KMS-11 (cell line): ENCODE data around the gene KRTAP19-1.
A peak's percentile ranks its signal among the peaks of the same experiment; 100 is the strongest.
"Not testable (repeated sequence)": the region's sequence is repeated elsewhere in the genome, so short reads cannot be mapped to it uniquely, and the experiment has no call there.

Experiments used
- H2AFZ ChIP-seq: fragments of 200-600 bp; sonication (generic); 2 replicates; pipeline ENCODE4 v1.6.1; 2016; ENCODE audit warnings: antibody characterized with exemption, mixed run types, low read depth
- H3K27ac ChIP-seq: fragments of 200-600 bp; sonication (generic); 2 replicates; pipeline ENCODE4 v1.6.1; 2016; ENCODE audit warnings: mild to moderate bottlenecking, mixed run types
- H3K27me3 ChIP-seq: fragments of 200-600 bp; sonication (generic); 2 replicates; pipeline ENCODE4 v1.6.1; 2017; ENCODE audit warnings: mild to moderate bottlenecking, low read depth, mixed run types, moderate library complexity; ENCODE audit not compliant: insufficient read depth
- H3K36me3 ChIP-seq: fragments of 200-600 bp; sonication (generic); 2 replicates; pipeline ENCODE4 v1.6.1; 2017; ENCODE audit warnings: mild to moderate bottlenecking, mixed run types; ENCODE audit not compliant: insufficient read depth
- H3K4me1 ChIP-seq: fragments of 200-600 bp; sonication (generic); 2 replicates; pipeline ENCODE4 v1.6.1; 2016; ENCODE audit warnings: mild to moderate bottlenecking, low read depth, mixed run types; ENCODE audit not compliant: poor library complexity, severe bottlenecking
- H3K4me2 ChIP-seq: fragments of 200-600 bp; sonication (generic); 2 replicates; pipeline ENCODE4 v1.7.0; 2016; ENCODE audit warnings: mild to moderate bottlenecking, mixed run types
- H3K4me3 ChIP-seq: fragments of 200-600 bp; sonication (generic); IDR thresholded peaks from 2 replicates; pipeline ENCODE4 v1.6.1; 2017; ENCODE audit warnings: low read depth, low read length, mixed read lengths; ENCODE audit not compliant: insufficient read depth
- H3K79me2 ChIP-seq: fragments of 200-600 bp; sonication (generic); 2 replicates; pipeline ENCODE4 v1.6.1; 2016; ENCODE audit warnings: low read depth, mixed run types; ENCODE audit not compliant: insufficient read depth
- H3K9ac ChIP-seq: fragments of 200-600 bp; sonication (generic); 2 replicates; pipeline ENCODE4 v1.6.1; 2016; ENCODE audit warnings: mild to moderate bottlenecking, mixed run types
- H4K20me1 ChIP-seq: fragments of 200-600 bp; sonication (generic); 2 replicates; pipeline ENCODE4 v1.6.1; 2016; ENCODE audit warnings: mild to moderate bottlenecking, mixed run types; ENCODE audit not compliant: insufficient read depth
- TF ChIP-seq, protein P1 (sequence below): fragments of 200-600 bp; sonication (generic); conservative IDR thresholded peaks from 2 replicates; pipeline ENCODE4 v1.6.1; 2017; ENCODE audit warnings: low read depth, mild to moderate bottlenecking, antibody characterized with exemption, low read length, moderate library complexity, mixed read lengths

The KRTAP19-1 gene

DNA sequence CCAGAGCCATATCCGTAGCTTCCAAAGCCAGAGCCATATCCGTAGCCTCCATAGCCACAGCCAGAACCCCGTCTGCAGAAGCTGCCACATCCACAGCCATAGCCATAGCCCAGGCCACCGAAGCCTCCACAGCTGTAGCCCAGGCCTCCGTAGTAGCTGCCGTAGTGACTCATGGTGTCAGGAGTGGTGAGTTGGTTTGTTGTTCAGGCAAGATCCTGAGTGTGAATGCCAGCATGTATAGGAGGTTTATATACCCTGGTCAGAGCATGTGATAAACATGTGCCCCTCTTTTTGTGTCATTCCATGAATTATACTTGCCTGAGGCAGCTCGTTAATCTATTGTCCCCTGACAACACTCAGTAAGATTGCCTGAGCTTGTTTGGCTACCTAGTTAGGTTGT lies at the start of gene KRTAP19-1:
Gene KRTAP19-1 (minus strand): TSS at position 223 of the 400 bp plus-strand sequence. CDS start 50 bp downstream, at position 173.
- H3K27me3 ChIP-seq, result no peaks in the 10 kb centered on the region
- no peaks in the 10 kb centered on the region for H3K36me3 ChIP-seq
- no peak within 1 kb of the TSS for H3K27ac ChIP-seq
- no peak within 1 kb of the TSS for H2AFZ ChIP-seq
- TF ChIP-seq, protein P1, sequence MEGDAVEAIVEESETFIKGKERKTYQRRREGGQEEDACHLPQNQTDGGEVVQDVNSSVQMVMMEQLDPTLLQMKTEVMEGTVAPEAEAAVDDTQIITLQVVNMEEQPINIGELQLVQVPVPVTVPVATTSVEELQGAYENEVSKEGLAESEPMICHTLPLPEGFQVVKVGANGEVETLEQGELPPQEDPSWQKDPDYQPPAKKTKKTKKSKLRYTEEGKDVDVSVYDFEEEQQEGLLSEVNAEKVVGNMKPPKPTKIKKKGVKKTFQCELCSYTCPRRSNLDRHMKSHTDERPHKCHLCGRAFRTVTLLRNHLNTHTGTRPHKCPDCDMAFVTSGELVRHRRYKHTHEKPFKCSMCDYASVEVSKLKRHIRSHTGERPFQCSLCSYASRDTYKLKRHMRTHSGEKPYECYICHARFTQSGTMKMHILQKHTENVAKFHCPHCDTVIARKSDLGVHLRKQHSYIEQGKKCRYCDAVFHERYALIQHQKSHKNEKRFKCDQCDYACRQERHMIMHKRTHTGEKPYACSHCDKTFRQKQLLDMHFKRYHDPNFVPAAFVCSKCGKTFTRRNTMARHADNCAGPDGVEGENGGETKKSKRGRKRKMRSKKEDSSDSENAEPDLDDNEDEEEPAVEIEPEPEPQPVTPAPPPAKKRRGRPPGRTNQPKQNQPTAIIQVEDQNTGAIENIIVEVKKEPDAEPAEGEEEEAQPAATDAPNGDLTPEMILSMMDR, result no peak
- no peaks in the 10 kb centered on the region for H4K20me1 ChIP-seq
- no peak within 1 kb of the TSS for H3K4me3 ChIP-seq
- H3K9ac ChIP-seq, result no peak within 1 kb of the TSS
- H3K4me2 ChIP-seq, result no peak within 1 kb of the TSS
- no peaks in the 10 kb centered on the region for H3K4me1 ChIP-seq
- no peaks in the 10 kb centered on the region for H3K79me2 ChIP-seq

DNA sequence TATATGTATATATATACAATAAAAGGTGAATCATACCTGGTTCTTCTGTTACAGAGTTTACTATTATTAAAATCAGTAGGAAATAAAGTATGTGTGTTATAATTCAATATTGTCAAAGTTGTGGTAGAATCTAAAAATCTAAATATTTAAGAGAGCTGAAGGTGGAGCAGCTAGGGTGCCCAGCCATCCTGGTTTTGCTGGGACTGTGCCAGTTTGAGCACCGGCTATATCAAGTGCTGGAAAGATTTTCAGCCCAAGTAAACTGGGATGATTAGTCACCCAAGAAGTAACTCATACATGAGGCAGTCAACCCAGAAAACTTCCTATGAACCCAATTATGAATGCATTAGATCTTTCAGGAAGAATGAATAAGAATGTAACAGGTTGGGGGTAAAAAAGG lies 38.7 kb upstream of the KRTAP19-1 start:
- no peaks in the 10 kb centered on the region for H3K27me3 ChIP-seq
- H3K4me1 ChIP-seq, result no peaks in the 10 kb centered on the region
- H3K27ac ChIP-seq, result no peak overlapping the region
- H3K4me3 ChIP-seq, result no peak overlapping the region
- no peak overlapping the region for H2AFZ ChIP-seq
- TF ChIP-seq, protein P1, result no peak
- no peaks in the 10 kb centered on the region for H4K20me1 ChIP-seq
- H3K36me3 ChIP-seq, result no peaks in the 10 kb centered on the region
- H3K4me2 ChIP-seq, result no peak overlapping the region
- no peak overlapping the region for H3K9ac ChIP-seq
- no peaks in the 10 kb centered on the region for H3K79me2 ChIP-seq

DNA sequence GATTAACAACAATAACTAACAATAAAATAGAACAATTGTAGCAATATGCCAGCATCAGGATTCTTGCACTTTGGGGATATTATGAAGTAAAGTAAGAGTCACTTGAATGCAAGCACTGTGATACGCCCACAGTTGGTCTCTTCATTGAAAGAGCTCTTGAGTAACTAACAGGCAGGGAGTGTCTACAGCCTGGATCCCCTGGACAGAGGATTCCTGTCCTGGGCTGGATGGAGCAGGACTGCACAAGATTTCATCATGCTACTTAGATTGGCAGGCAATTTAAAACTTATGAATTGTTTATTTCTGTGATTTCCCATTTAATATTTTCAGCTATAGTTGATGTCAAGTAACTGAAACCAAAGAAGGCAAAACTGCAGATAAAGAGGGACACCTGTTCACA lies 35.5 kb upstream of the KRTAP19-1 start:
- Histone ChIP-seq H3K9ac (no peak overlapping the region), H2AFZ (no peak overlapping the region), H3K36me3 (no peaks in the 10 kb centered on the region), H4K20me1 (no peaks in the 10 kb centered on the region), H3K79me2 (no peaks in the 10 kb centered on the region), H3K27ac (no peak overlapping the region), H3K27me3 (no peaks in the 10 kb centered on the region), H3K4me1 (no peaks in the 10 kb centered on the region), H3K4me3 (no peak overlapping the region), H3K4me2 (no peak overlapping the region)
- TF ChIP-seq, protein P1, result no peak

DNA sequence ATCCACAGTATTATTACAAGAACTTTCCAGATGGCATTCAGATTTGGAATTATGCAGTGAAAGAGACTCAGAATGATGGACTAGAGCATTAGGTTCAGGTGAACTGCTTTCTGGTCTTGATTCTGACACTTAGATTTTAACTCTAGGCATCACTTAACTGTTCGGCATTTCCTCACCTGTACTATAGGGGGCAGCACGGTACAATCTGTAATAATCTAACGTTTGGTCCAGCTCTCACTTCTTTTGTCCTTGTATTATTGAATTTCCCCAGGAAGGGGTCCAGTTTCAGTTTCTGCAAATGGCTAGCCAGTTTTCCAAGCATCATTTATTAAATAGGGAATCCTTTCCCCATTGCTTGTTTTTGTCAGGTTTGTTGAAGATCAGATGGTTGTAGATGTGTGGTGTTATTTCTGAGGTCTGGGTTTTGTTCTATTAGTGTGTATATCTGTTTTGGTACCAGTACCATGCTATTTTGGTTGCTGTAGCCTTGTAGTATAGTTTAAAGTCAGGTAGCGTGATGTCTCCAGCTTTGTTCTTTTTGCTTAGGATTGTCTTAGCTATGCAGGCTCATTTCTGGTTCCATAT lies 25.5 kb upstream of the KRTAP19-1 start:
- not testable (repeated sequence) for H3K27me3 ChIP-seq, H3K4me3 ChIP-seq, H3K36me3 ChIP-seq, H4K20me1 ChIP-seq, H3K4me1 ChIP-seq, H3K4me2 ChIP-seq, H3K27ac ChIP-seq, H3K9ac ChIP-seq, H2AFZ ChIP-seq, H3K79me2 ChIP-seq
- TF ChIP-seq, protein P1, result peak; percentile 57
